ENCODE results near the gene AMPD2. TPM values are rescaled to one million over a fixed set of nuclear protein-coding genes. Genes with fewer than 3 reads are reported as not detected.

The AMPD2 gene
- total and polyA plus RNA-seq, 9 of the 15 experiments (the other 6 are each of a cell fraction or from before 2014, with no cell fraction given): 2.0 to 77.7 (median 28.2) TPM

DNA sequence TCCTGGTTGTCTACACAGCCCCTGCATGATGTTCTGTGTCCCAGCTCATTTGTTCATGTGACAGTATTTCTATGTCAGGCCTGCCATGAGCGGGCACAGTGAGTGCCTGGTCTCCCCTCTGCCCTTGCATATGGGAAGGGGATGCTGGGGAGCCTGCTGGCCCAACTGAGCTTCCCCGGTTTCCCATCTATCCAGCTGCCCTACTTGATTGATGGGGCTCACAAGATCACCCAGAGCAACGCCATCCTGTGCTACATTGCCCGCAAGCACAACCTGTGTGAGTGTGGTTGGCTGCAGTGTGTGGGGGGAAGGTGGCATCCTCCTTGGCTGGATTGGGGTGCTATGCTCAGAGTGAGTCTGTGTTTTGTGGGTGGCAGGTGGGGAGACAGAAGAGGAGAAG is 37.8 kb downstream of the AMPD2 start (continued):
- TF ChIP-seq, protein P1, sequence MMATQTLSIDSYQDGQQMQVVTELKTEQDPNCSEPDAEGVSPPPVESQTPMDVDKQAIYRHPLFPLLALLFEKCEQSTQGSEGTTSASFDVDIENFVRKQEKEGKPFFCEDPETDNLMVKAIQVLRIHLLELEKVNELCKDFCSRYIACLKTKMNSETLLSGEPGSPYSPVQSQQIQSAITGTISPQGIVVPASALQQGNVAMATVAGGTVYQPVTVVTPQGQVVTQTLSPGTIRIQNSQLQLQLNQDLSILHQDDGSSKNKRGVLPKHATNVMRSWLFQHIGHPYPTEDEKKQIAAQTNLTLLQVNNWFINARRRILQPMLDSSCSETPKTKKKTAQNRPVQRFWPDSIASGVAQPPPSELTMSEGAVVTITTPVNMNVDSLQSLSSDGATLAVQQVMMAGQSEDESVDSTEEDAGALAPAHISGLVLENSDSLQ (IDR thresholded peaks at IDR 0.05): no peak
- no peak for TF ChIP-seq NFXL1 (CRISPR knock-in tag; IDR thresholded peaks at IDR 0.05)
- TF ChIP-seq, protein P2, sequence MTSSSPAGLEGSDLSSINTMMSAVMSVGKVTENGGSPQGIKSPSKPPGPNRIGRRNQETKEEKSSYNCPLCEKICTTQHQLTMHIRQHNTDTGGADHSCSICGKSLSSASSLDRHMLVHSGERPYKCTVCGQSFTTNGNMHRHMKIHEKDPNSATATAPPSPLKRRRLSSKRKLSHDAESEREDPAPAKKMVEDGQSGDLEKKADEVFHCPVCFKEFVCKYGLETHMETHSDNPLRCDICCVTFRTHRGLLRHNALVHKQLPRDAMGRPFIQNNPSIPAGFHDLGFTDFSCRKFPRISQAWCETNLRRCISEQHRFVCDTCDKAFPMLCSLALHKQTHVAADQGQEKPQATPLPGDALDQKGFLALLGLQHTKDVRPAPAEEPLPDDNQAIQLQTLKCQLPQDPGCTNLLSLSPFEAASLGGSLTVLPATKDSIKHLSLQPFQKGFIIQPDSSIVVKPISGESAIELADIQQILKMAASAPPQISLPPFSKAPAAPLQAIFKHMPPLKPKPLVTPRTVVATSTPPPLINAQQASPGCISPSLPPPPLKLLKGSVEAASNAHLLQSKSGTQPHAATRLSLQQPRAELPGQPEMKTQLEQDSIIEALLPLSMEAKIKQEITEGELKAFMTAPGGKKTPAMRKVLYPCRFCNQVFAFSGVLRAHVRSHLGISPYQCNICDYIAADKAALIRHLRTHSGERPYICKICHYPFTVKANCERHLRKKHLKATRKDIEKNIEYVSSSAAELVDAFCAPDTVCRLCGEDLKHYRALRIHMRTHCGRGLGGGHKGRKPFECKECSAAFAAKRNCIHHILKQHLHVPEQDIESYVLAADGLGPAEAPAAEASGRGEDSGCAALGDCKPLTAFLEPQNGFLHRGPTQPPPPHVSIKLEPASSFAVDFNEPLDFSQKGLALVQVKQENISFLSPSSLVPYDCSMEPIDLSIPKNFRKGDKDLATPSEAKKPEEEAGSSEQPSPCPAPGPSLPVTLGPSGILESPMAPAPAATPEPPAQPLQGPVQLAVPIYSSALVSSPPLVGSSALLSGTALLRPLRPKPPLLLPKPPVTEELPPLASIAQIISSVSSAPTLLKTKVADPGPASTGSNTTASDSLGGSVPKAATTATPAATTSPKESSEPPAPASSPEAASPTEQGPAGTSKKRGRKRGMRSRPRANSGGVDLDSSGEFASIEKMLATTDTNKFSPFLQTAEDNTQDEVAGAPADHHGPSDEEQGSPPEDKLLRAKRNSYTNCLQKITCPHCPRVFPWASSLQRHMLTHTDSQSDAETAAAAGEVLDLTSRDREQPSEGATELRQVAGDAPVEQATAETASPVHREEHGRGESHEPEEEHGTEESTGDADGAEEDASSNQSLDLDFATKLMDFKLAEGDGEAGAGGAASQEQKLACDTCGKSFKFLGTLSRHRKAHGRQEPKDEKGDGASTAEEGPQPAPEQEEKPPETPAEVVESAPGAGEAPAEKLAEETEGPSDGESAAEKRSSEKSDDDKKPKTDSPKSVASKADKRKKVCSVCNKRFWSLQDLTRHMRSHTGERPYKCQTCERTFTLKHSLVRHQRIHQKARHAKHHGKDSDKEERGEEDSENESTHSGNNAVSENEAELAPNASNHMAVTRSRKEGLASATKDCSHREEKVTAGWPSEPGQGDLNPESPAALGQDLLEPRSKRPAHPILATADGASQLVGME (CRISPR knock-in tag; IDR thresholded peaks at IDR 0.05): no peak

DNA sequence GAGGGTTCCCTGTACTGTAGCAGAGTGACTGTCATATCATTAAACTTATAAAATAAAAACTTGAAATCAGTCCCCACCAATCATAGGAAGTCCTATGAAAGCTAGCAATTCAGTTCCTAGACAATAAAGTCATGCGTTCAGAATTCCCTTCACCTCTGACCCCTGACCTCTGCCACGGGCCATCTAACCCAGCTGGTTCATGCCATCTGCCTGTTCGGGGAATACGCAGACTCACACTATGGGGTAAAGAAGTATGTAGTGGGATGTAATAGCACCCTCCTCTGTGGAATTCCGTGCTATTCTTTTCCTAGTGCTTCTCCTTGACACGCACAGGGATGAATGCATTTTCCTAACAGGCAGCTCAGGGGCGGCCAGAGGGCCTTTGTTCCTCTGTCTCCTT is 38.3 kb downstream of the AMPD2 start:
- BruUV-seq (replicated peaks): no TSS peak
- H4K20me1 ChIP-seq (replicated peaks; ENCODE audit: control insufficient read depth, insufficient read depth, low read length): no peaks in the 10 kb centered on the region
- WGBS (ENCODE audit: insufficient coverage, low coverage, missing lambda C conversion rate): 75% methylated on average over 7 of the region's 7 CpGs

More for the DNA sequence above, 38.3 kb downstream of the AMPD2 start:
- ChIA-PET POLR2A (interaction anchor here (0.7 to 1.6 kb wide), 4 partner anchors 10 to 19 kb away, joined by 3 to 4 read pairs (median 3); partner anchors contain the start of gene GSTM2), CTCF (ENCODE audit: low intra/inter-chr PET ratio) (no interaction called here)
- H3K4me1 ChIP-seq (replicated peaks in 1 of 2; ENCODE audit: control insufficient read depth in 2 of 2, insufficient read depth in 2 of 2, low read length in 2 of 2): peaks cover 0 to 24% of the 10 kb centered on the region in 2 experiments; a peak in 3 of 5 replicates
- FAIRE-seq: no peak
- 0 out of 3 replicates have a peak, but pooled peaks cover 2% of the 10 kb centered on the region for H3K79me2 ChIP-seq (ENCODE audit: control insufficient read depth, insufficient read depth, low read length)
- H3K4me2 ChIP-seq (ENCODE audit: insufficient read depth, low read length): no peak overlapping the region
- no peaks in the 10 kb centered on the region for H3K27me3 ChIP-seq (ENCODE audit: control insufficient read depth in 2 of 2, insufficient read depth in 2 of 2, low read length in 2 of 2)
- H3K9me3 ChIP-seq (replicated peaks; ENCODE audit: control insufficient read depth, insufficient read depth, low read depth, low read length): no peaks in the 10 kb centered on the region
- no peak for DNase-seq (ENCODE audit: extremely low read depth in 1 of 4, low spot score in 3 of 4)
- in situ Hi-C loops (cut with MboI): no loop called here
- H3K4me3 ChIP-seq: no peak overlapping the region
- no peak overlapping the region for H3K27ac ChIP-seq (ENCODE audit: extremely low read depth, low read depth, low read length)
- peaks cover 14% of the 10 kb centered on the region; the same call in 2 of the 3 replicates for H3K36me3 ChIP-seq (ENCODE audit: control insufficient read depth, insufficient read depth, low read length)
- intact Hi-C loops (cut with micrococcal nuclease): no loop called here
- H3K9me1 ChIP-seq (ENCODE audit: control insufficient read depth, insufficient read depth, low read length): no peaks in the 10 kb centered on the region
- no peak for ATAC-seq
- H3K9ac ChIP-seq (ENCODE audit: insufficient read depth in 1 of 2, low read depth in 2 of 2, low read length in 2 of 2): no peak overlapping the region; a peak in 1 of 4 replicates
- TF ChIP-seq, protein P3, sequence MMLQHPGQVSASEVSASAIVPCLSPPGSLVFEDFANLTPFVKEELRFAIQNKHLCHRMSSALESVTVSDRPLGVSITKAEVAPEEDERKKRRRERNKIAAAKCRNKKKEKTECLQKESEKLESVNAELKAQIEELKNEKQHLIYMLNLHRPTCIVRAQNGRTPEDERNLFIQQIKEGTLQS (IDR thresholded peaks at IDR 0.05): no peak
- TF ChIP-seq, protein P3 (CRISPR knock-in tag; conservative IDR thresholded peaks at IDR 0.05): no peak
- no peak for TF ChIP-seq NR2C2 (CRISPR knock-in tag; IDR thresholded peaks at IDR 0.05)
- peak; percentile 74; the same call in 1 of the 2 replicates for TF ChIP-seq NR2C2 (tag; IDR thresholded peaks at IDR 0.05)
- peak; percentile 75 for TF ChIP-seq NR2C1 (IDR thresholded peaks at IDR 0.05)
- TF ChIP-seq NR2C1 (tag; IDR thresholded peaks at IDR 0.05): peak; percentile 85
- H2AFZ ChIP-seq (ENCODE audit: low read depth, low read length): no peak overlapping the region
